HCT116 (cell line): ENCODE results near the gene DDN. TPM values are rescaled to one million over a fixed set of nuclear protein-coding genes. Genes with fewer than 3 reads are reported as not detected.

Experiments used
- ATAC-seq: fragments of 200-7000 bp; cut with Tn5 transposase; 2 replicates; pipeline ENCODE4 v1.9.1; 2020; ENCODE audit warnings: mild to moderate bottlenecking, moderate library complexity
- BruUV-seq: library from RNA; stranded (reverse); fragments of 400-500 nt; replicated peaks from 2 replicates; lab custom pipeline; 2021; lab: Mats Ljungman, UMichigan
- CTCF ChIA-PET: fragments of 300-600 bp; sonication (Branson Sonifier 250); formaldehyde crosslinking; loops from one replicate; lab custom pipeline; 2021; ENCODE audit warnings: antibody characterized with exemption; lab: Charles Lee
- POLR2A ChIA-PET: fragments of 300-600, 350-600 bp; sonication (Branson Sonifier 250); formaldehyde crosslinking; loops from one replicate; lab custom pipeline; 2021; ENCODE audit warnings: antibody characterized with exemption; lab: Charles Lee
- RAD21 ChIA-PET, 2 experiments: fragments of 300-600 bp; sonication (Branson Sonifier 250); formaldehyde crosslinking; loops; one replicate each; lab custom pipeline; 2023; ENCODE audit warnings: low total read pairs in 2 of 2; ENCODE audit not compliant: uncharacterized antibody in 2 of 2, unreplicated experiment in 2 of 2, low non-redundant PET in 1 of 2; lab: Charles Lee
- DNase-seq: peaks from one replicate; pipeline ENCODE4 v3.0.0-alpha.2; 2010; ENCODE audit warnings: low read depth, low spot score
- H2AFZ ChIP-seq: fragments of 200-600 bp; shearing (Covaris generic), sonication (generic); 2 replicates; pipeline ENCODE4 v1.6.1; 2017; ENCODE audit warnings: low read depth, mixed run types, mixed read lengths, antibody characterized with exemption, low read length; ENCODE audit not compliant: poor library complexity, severe bottlenecking
- H3K27ac ChIP-seq: 2 replicates; pipeline ENCODE4 v1.5.1; 2012; ENCODE audit warnings: low read depth, low read length
- H3K27me3 ChIP-seq: fragments of 200-600 bp; sonication (generic); 2 replicates; pipeline ENCODE4 v1.6.1; 2016; ENCODE audit warnings: mixed run types, low read length, mixed read lengths; ENCODE audit not compliant: insufficient read depth
- H3K36me3 ChIP-seq, 2 experiments: fragments of 200-500 bp in 1 of 2; fragments of 200-600 bp in 1 of 2; sonication (Bioruptor generic) in 1 of 2; sonication (generic) in 1 of 2; 2 replicates each; pipeline versions ENCODE4 v1.5.1 to v1.6.1; 2014 to 2016; ENCODE audit warnings: low read length in 2 of 2, inconsistent platforms in 1 of 2, mixed read lengths in 1 of 2, mixed run types in 1 of 2; ENCODE audit not compliant: insufficient read depth in 2 of 2, control insufficient read depth in 1 of 2
- H3K4me1 ChIP-seq, 2 experiments: fragments of 200-600 bp in 1 of 2; sonication (generic) in 1 of 2; 2 replicates each; pipeline versions ENCODE4 v1.5.1 to v1.6.1; 2012 to 2017; ENCODE audit warnings: low read length in 2 of 2, inconsistent platforms in 1 of 2, mild to moderate bottlenecking in 1 of 2, mixed read lengths in 1 of 2, mixed run types in 1 of 2, moderate library complexity in 1 of 2; ENCODE audit not compliant: insufficient read depth in 2 of 2, control insufficient read depth in 1 of 2
- H3K4me2 ChIP-seq: fragments of 200-600 bp; sonication (generic); 2 replicates; pipeline ENCODE4 v1.6.1; 2017; ENCODE audit warnings: mixed run types, low read length, mixed read lengths
- H3K4me3 ChIP-seq, 2 experiments: fragments of 200-600 bp in 1 of 2; sonication (generic) in 1 of 2; replicated peaks in 1 of 2; 2 replicates each; pipeline ENCODE4 v1.5.1; 2011 to 2016; ENCODE audit warnings: low read length in 2 of 2, control low read depth in 1 of 2, low read depth in 1 of 2, mild to moderate bottlenecking in 1 of 2, mixed read lengths in 1 of 2, mixed run types in 1 of 2
- H3K79me2 ChIP-seq: fragments of 200-600 bp; sonication (generic); 2 replicates; pipeline ENCODE4 v1.6.1; 2017; ENCODE audit warnings: mild to moderate bottlenecking, mixed run types, low read length, moderate library complexity, mixed read lengths; ENCODE audit not compliant: insufficient read depth
- H3K9ac ChIP-seq: fragments of 200-600 bp; sonication (generic); 2 replicates; pipeline ENCODE4 v1.6.1; 2016; ENCODE audit warnings: low read length, mixed read lengths
- H3K9me2 ChIP-seq: fragments of 200-600 bp; sonication (generic), shearing (Covaris generic); 2 replicates; pipeline ENCODE4 v1.6.1; 2017; ENCODE audit warnings: mixed run types, mild to moderate bottlenecking, moderate library complexity; ENCODE audit not compliant: insufficient read depth
- H3K9me3 ChIP-seq, 2 experiments: fragments of 200-500 bp in 1 of 2; fragments of 200-600 bp in 1 of 2; sonication (Bioruptor generic) in 1 of 2; sonication (generic) in 1 of 2; 2 replicates each; pipeline ENCODE4 v1.6.1; 2014 to 2017; ENCODE audit warnings: low read length in 2 of 2, mixed read lengths in 2 of 2, inconsistent platforms in 1 of 2, low read depth in 1 of 2, mild to moderate bottlenecking in 1 of 2, mixed run types in 1 of 2, moderate library complexity in 1 of 2; ENCODE audit not compliant: control insufficient read depth in 1 of 2, insufficient read depth in 1 of 2
- H4K20me1 ChIP-seq: fragments of 200-600 bp; sonication (generic), shearing (Covaris generic); 2 replicates; pipeline ENCODE4 v1.6.1; 2017; ENCODE audit warnings: mixed run types, mild to moderate bottlenecking, moderate library complexity; ENCODE audit not compliant: insufficient read depth
- ATF3 ChIP-seq: IDR thresholded peaks from 2 replicates; pipeline ENCODE4 v1.6.1; 2012
- CBX3 ChIP-seq: IDR thresholded peaks from 2 replicates; pipeline ENCODE4 v1.6.1; 2012; ENCODE audit warnings: low read depth
- CTCF ChIP-seq, 3 experiments: fragments of 200-600 bp in 1 of 3; sonication (generic) in 1 of 3; IDR thresholded peaks in 2 of 3; conservative IDR thresholded peaks in 1 of 3; 2 replicates each; pipeline ENCODE4 v1.5.1; 2012 to 2017; ENCODE audit warnings: low read depth in 2 of 3, low read length in 2 of 3, antibody characterized with exemption in 1 of 3, borderline replicate concordance in 1 of 3, control low read depth in 1 of 3, mild to moderate bottlenecking in 1 of 3, mixed read lengths in 1 of 3, mixed run types in 1 of 3, moderate library complexity in 1 of 3; ENCODE audit not compliant: insufficient read depth in 1 of 3
- EZH2 ChIP-seq: fragments of 200-600 bp; sonication (generic); IDR thresholded peaks from 2 replicates; pipeline ENCODE4 v1.6.1; 2017; ENCODE audit warnings: antibody characterized with exemption, mixed run types
- JUND ChIP-seq: IDR thresholded peaks from 2 replicates; pipeline ENCODE4 v1.6.1; 2012
- MAX ChIP-seq: IDR thresholded peaks from 2 replicates; pipeline ENCODE4 v1.6.1; 2012
- POLR2A ChIP-seq: IDR thresholded peaks from 2 replicates; pipeline ENCODE4 v1.7.0; 2011; ENCODE audit warnings: borderline replicate concordance; ENCODE audit not compliant: insufficient read depth, insufficient read length; ENCODE audit errors: extremely low read depth
- POLR2AphosphoS5 ChIP-seq: IDR thresholded peaks from 2 replicates; pipeline ENCODE4 v1.6.1; 2011; ENCODE audit warnings: mild to moderate bottlenecking, low read depth, low read length, moderate library complexity
- RAD21 ChIP-seq: IDR thresholded peaks from 2 replicates; pipeline ENCODE4 v1.6.1; 2012; ENCODE audit warnings: low read depth, mild to moderate bottlenecking
- REST ChIP-seq: IDR thresholded peaks from 2 replicates; pipeline ENCODE4 v1.6.1; 2012; ENCODE audit warnings: low read depth
- SIN3A ChIP-seq: IDR thresholded peaks from 2 replicates; pipeline ENCODE4 v1.6.1; 2012; ENCODE audit warnings: low read depth
- SP1 ChIP-seq: IDR thresholded peaks from 2 replicates; pipeline ENCODE4 v1.6.1; 2012; ENCODE audit warnings: low read depth
- YY1 ChIP-seq: IDR thresholded peaks from 2 replicates; pipeline ENCODE4 v1.6.1; 2011; ENCODE audit warnings: low read length, low read depth, moderate library complexity, mild to moderate bottlenecking; ENCODE audit not compliant: insufficient replicate concordance; ENCODE audit errors: extremely low read depth
- ZNF274 ChIP-seq: fragments of 200-500 bp; sonication (Bioruptor generic); IDR thresholded peaks from 2 replicates; pipeline ENCODE4 v1.6.1; 2014; ENCODE audit warnings: mild to moderate bottlenecking, low read depth, low read length, inconsistent platforms
- intact Hi-C: fragments of 100-400 bp; cut with micrococcal nuclease; formaldehyde crosslinking; loops from 2 replicates; pipeline ENCODE4 v1.10.0; 2022
- total RNA-seq: library from RNA; stranded (reverse); gene quantifications from one replicate; pipeline ENCODE4 v1.2.1, GENCODE V29; 2021; ENCODE audit not compliant: unreplicated experiment

The DDN gene
- total RNA-seq, 1 experiment from 2014 or later: 8.1 TPM

GRCh38 chr12:49037111-49037946, 38.2 kb upstream of the DDN start:
- no peak overlapping the region for H3K4me3 ChIP-seq
- H3K27me3 ChIP-seq: no peaks in the 10 kb centered on the region
- no peak overlapping the region for H2AFZ ChIP-seq
- H3K4me2 ChIP-seq: no peak overlapping the region
- TF ChIP-seq RAD21: no peak
- no peak for TF ChIP-seq ATF3
- TF ChIP-seq JUND: no peak
- no peak for TF ChIP-seq EZH2
- H3K27ac ChIP-seq: no peak overlapping the region
- ChIA-PET POLR2A (interaction anchor here (0.7 kb wide), 1 partner anchor 19 kb away, joined by 3 read pairs; the partner anchor contains the start of gene PRKAG1), CTCF (no interaction called here), RAD21 (no interaction called here)
- H3K36me3 ChIP-seq: peaks cover 48 to 78% of the 10 kb centered on the region in 2 experiments
- no peaks in the 10 kb centered on the region for H3K4me1 ChIP-seq
- H3K79me2 ChIP-seq: no peaks in the 10 kb centered on the region
- no peaks in the 10 kb centered on the region for H3K9me3 ChIP-seq
- no peaks in the 10 kb centered on the region for H3K9me2 ChIP-seq
- H3K9ac ChIP-seq: no peak overlapping the region
- BruUV-seq: no TSS peak
- no peaks in the 10 kb centered on the region for H4K20me1 ChIP-seq
- DNase-seq (no peak), ATAC-seq (no peak)
- intact Hi-C loops: no loop called here

- RAD21 ChIA-PET: no interaction called here
- Histone ChIP-seq H3K9ac (no peak overlapping the region), H2AFZ (no peak overlapping the region), H3K36me3 (peaks cover 44 to 71% of the 10 kb centered on the region in 2 experiments), H4K20me1 (no peaks in the 10 kb centered on the region), H3K9me3 (no peaks in the 10 kb centered on the region), H3K27ac (no peak overlapping the region), H3K9me2 (no peaks in the 10 kb centered on the region), H3K4me3 (no peak overlapping the region), H3K27me3 (no peaks in the 10 kb centered on the region), H3K79me2 (no peaks in the 10 kb centered on the region), H3K4me1 (no peaks in the 10 kb centered on the region), H3K4me2 (no peak overlapping the region)
- POLR2A ChIA-PET: no interaction called here
- no TSS peak for BruUV-seq
- no peak for DNase-seq
- intact Hi-C loops: no loop called here
- no peak for ATAC-seq
- CTCF ChIA-PET: interaction anchor here (1.1 kb wide), 1 partner anchor 8 kb away, joined by 4 read pairs; no protein-coding TSS in a partner anchor
- TF ChIP-seq SIN3A: no peak
- TF ChIP-seq CBX3: no peak
- TF ChIP-seq YY1: no peak
- TF ChIP-seq SP1: no peak
- no peak for TF ChIP-seq POLR2AphosphoS5
- TF ChIP-seq ZNF274: no peak
- TF ChIP-seq POLR2A: no peak
- no peak for TF ChIP-seq JUND
- TF ChIP-seq REST: no peak
- no peak for TF ChIP-seq CTCF (IDR thresholded peaks at IDR 0.05 in 2 of 3, conservative IDR thresholded peaks at IDR 0.05 in 1 of 3; ENCODE audit: borderline replicate concordance in 1 of 3, insufficient read depth in 1 of 3, low read depth in 2 of 3, low read length in 2 of 3)
- no peak for TF ChIP-seq MAX
Measured at GRCh38 chr12:49036029-49036428, 36.9 kb upstream of the DDN start.
